ENCODE data around the gene ACOT7. TPM values are rescaled to one million over a fixed set of nuclear protein-coding genes. Genes with fewer than 3 reads are reported as not detected.
A peak's percentile ranks its signal among the peaks of the same experiment; 100 is the strongest.

ACOT7 gene
- 10 to 100 TPM in 2 of 3 donors, 1 to 10 TPM in 1; 9.4 to 12.8 (median 11.5) TPM for total RNA-seq

DNA sequence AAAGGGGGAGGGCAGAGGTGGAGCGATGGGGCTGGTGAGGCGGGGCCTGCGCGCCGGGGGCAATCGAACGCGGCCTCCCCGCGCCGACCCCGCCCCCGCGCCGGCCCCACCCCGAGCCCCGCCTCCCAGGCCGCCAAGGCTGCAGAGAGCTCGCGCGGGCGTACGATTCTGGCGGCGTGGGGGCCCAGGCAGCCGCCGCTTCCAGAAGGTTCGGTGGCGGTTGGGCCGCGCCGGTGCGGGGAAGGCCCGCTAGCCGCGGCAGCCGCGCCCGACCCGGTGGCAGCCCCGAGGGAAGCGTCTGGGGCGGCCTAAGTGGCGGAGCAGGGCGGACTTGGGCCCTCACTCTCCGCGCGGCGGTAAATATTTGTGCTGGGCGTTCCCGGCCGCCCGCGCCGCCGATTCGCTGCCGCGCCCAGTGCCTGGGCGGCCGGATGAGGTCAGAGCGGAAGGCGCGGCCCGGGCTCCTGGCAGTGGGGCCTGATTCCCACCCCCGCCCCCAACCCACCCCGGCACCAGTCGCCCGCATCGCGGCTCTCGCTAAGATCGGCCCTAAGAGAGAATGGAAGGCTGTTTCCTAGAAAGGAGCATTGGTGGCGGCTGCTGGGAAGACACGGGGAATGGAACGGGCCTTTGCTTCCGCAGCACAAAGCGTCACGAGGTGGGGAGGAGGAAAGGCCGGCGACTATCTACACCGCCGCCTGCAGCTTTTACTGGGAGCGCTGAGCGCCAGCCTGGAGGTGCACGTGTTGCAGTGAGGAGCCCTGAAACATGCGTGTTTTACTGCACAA is at the start of gene ACOT7:
Gene ACOT7, minus strand, starts transcription at position 368 of the 788 bp plus-strand sequence. CDS start 368 bp downstream, outside the sequence.
- TF ChIP-seq POLR2AphosphoS5 (IDR thresholded peaks at IDR 0.05) (peak; percentile 53 to 84 (median 77)), POLR2A (IDR thresholded peaks at IDR 0.05) (no peak), CTCF (IDR thresholded peaks at IDR 0.05) (no peak)
- H3K4me3 ChIP-seq: peak within 1 kb of the TSS; percentile 47 to 81 (median 67)
- H3K27ac ChIP-seq: peak within 1 kb of the TSS; percentile 98
- H3K9me3 ChIP-seq: no peaks in the 10 kb centered on the region
- no peaks in the 10 kb centered on the region for H3K27me3 ChIP-seq
- no peaks in the 10 kb centered on the region for H3K36me3 ChIP-seq
- H3K4me1 ChIP-seq: peaks cover 4 to 9% of the 10 kb centered on the region in 2 donors
- intact Hi-C loops (cut with DNase I; ENCODE audit: low total_unique reads): no loop called here
- peak; percentile 80 to 85 for DNase-seq (ENCODE audit: low spot score in 2 of 2)

- Histone ChIP-seq H3K27me3 (peaks cover 0 to 8% of the 10 kb centered on the region in 2 donors), H3K4me1 (no peaks in the 10 kb centered on the region), H3K4me3 (no peak overlapping the region), H3K9me3 (no peaks in the 10 kb centered on the region), H3K27ac (no peak overlapping the region), H3K36me3 (no peaks in the 10 kb centered on the region)
- intact Hi-C loops (cut with DNase I; ENCODE audit: low total_unique reads): no loop called here
- TF ChIP-seq POLR2A (IDR thresholded peaks at IDR 0.05) (no peak), CTCF (IDR thresholded peaks at IDR 0.05) (no peak), POLR2AphosphoS5 (IDR thresholded peaks at IDR 0.05) (no peak)
- no peak for DNase-seq (ENCODE audit: low spot score in 2 of 2)
These were observed 48.0 kb upstream of the ACOT7 start for GRCh38 chr1:6441586-6441985.

DNA sequence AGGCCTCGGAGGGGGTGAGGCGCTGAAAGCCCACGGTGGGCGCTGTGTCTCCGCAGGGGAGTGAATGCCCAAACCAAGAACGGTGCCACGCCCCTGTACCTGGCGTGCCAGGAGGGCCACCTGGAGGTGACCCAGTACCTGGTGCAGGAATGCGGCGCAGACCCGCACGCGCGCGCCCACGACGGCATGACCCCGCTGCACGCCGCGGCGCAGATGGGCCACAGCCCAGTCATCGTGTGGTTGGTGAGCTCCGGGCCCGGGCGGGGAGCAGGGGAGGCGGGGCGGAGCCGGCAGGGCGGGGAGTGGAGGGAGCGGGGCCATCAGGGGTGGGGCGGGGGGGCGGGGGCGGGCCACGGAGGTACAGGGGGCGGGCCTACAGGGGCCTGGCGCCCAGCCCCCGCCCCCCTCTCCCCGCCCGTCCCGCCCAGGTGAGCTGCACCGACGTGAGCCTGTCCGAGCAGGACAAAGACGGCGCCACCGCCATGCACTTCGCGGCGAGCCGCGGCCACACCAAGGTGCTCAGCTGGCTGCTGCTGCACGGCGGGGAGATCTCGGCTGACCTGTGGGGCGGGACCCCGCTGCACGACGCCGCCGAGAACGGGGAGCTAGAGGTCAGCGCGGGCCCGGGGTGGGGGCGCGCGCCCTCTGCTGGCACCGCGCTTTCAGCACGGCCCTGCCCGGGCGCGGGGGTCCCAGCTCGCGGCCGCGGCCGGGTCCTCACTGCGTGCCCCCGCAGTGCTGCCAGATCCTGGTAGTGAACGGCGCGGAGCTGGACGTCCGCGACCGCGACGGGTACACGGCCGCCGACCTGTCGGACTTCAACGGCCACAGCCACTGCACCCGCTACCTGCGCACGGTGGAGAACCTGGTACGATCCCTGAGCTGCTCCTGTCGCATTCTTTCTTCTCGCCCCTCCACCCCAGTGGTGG is 46.9 kb upstream of the ACOT7 start:
- no peak for DNase-seq (ENCODE audit: low spot score in 2 of 2)
- H3K27me3 ChIP-seq: peaks cover 0 to 6% of the 10 kb centered on the region in 2 donors
- no peak overlapping the region for H3K27ac ChIP-seq
- no peaks in the 10 kb centered on the region for H3K9me3 ChIP-seq
- H3K4me1 ChIP-seq: no peaks in the 10 kb centered on the region
- peak overlapping the region in 2 of 3 donors; percentile 32 to 58 for H3K4me3 ChIP-seq
- intact Hi-C loops (cut with DNase I; ENCODE audit: low total_unique reads): no loop called here
- TF ChIP-seq POLR2AphosphoS5 (IDR thresholded peaks at IDR 0.05): no peak
- no peak for TF ChIP-seq POLR2A (IDR thresholded peaks at IDR 0.05)
- TF ChIP-seq CTCF (IDR thresholded peaks at IDR 0.05): no peak
- no peaks in the 10 kb centered on the region for H3K36me3 ChIP-seq

DNA sequence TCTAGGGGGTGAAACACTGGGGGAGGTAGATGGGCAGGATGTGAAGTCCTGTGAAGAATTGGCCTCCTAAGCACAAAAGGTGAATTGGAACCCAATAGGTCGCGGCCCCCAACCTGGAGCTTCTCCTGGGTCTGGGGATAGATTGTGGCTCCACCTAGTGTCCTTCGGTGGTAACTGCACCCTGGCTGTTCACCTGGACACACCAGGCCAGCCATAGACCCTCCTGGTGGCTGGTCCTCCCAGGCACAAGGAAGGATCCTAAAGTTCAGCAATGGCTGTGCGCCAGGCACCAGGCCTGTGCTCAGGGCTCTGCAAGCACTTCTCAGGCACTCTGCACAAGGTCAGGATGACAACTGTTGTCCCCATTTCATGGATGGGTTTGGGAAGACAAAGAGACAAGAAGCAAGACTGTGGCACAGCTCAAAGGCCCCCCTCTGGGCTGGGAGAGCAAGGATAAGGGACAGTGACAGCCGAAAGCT is 44.5 kb upstream of the ACOT7 start:
- intact Hi-C loops (cut with DNase I; ENCODE audit: low total_unique reads): no loop called here
- Histone ChIP-seq H3K4me1 (no peaks in the 10 kb centered on the region), H3K4me3 (no peak overlapping the region), H3K27me3 (peaks cover 0 to 6% of the 10 kb centered on the region in 2 donors), H3K9me3 (no peaks in the 10 kb centered on the region), H3K27ac (no peak overlapping the region), H3K36me3 (no peaks in the 10 kb centered on the region)
- TF ChIP-seq POLR2AphosphoS5 (IDR thresholded peaks at IDR 0.05): no peak
- TF ChIP-seq CTCF (IDR thresholded peaks at IDR 0.05): peak; percentile 85 to 90 (median 86)
- peak in 1 of 2 donors; percentile 54 for DNase-seq (ENCODE audit: low spot score in 2 of 2)

All from breast epithelium (tissue), 4 donors.